ENCODE results near the gene ISG20.
"Not testable (repeated sequence)": the region's sequence is repeated elsewhere in the genome, so short reads cannot be mapped to it uniquely, and the experiment has no call there.

The ISG20 gene

DNA sequence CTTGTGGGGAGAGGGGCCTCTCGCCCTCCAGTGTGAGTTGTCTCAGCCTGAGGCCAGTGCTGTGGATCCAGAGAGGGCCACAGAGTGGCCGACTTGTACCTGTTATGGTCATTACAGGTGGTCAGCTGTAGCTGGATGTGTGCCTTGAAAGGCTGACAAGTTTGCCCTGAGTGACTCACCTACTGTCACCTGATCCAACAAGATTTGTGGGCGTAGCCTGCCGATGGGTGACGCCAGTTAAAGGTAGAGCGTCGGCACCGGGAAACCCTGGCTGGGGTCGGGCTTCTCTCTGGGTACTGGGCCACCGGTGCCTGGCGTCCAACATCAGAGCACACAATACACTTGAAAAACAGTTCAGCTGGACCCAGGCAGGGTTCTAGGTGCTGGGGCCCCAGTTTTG, 2.8 kb upstream of the ISG20 start:
- in situ Hi-C loops (cut with MboI; ENCODE audit: low sequenced_read_pairs), result no loop called here

DNA sequence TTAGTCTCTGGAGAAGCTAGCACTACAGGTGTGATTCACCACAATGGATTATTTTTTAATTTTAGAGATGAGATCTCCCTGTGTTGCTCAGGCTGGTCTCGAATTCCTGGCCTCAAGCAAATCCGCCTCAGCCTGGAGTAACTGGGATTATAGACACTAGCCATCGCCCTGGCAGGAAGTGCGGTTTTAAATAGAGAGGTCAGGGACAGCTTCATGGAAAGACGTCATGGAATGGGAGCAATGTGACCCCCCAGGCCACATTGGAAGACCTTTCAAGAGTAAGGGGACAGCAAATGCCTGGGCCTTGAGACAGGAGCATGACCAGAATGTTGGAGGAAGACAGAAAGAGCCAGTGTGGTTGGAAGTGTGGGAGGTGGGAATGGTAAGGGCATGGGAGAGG, 2.2 kb upstream of the ISG20 start:
- in situ Hi-C loops (cut with MboI; ENCODE audit: low sequenced_read_pairs), result no loop called here

DNA sequence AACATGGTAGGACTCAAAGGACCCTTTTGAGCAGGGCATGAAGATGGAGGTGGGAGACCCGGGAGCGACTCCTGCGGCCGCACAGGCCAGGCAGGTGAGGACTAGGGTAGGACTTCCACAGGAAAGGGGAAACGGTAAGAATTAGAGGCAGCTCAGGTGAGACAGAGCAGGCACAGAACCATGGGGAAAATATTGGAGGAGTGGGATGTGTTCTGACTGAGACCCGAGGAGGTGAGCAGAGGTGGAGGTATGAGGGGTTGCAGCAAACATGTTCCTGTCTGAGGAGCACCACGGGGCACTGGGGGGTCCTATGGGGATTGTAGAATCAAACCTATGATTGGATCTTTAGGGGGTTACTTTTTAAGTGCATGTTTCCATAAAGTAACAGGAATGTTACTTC, 1.4 kb upstream of the ISG20 start:
- in situ Hi-C loops (cut with MboI; ENCODE audit: low sequenced_read_pairs), result no loop called here

DNA sequence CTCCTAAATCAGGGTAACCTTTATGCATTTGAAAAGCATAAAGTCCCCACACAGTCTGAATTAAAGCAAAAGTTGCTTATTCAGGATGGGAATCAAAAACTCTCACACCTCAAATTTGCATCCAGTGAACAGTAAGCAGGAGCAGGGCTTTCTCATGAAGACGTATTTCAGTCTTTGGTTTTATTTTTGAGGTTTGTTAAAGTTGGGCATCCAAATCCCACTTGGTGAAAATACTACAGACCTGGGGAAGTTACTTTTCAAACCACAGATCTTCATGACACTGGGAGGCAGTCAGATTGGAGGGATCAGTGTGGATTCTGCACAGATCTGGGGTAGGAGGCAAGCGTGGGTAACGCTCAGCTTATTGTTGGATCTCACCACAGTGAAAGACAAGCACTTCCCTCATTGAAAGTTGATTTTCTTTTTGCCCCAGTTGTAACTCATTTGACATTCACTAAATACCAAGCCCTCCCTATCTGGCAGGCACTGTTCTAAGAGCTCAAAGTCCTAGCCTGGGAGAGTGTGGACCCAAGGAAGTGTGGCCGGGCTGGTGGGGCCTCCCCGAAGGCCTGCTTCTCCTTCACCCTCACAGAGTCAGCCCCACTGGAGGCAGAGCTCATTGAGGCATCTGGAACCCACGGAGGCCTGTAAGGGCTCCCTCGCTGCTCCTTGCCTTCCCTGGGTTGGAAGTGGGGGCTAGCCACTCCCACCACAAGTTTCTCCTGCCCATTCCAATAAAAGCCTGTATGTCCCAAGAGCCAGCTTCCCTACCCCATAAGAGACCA, 783 bp upstream of the ISG20 start:
- in situ Hi-C loops (cut with MboI; ENCODE audit: low sequenced_read_pairs), result no loop called here

DNA sequence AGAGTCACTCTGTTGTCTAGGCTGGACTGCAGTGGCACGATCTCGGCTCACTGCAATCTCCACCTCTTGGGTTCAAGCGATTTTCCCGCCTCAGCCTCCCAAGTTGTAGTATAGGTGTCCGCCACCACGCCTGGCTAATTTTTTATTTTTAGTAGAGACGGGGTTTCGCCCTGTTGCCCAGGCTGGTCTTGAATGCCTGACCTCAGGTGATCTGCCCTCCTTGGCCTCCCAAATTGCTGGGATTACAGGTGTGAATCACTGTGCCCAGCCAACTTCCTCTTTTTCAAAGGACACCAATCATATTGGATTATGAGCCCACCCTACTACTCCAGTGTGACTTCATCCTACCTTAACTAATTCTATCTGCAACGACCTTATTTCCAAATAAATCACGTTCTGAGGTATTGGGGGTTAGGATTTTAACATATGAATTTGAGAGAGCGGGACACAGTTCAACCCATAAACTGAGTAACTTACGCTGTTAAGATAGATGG, 3.2 kb downstream of the ISG20 start:
- in situ Hi-C loops (cut with MboI; ENCODE audit: low sequenced_read_pairs), result no loop called here

DNA sequence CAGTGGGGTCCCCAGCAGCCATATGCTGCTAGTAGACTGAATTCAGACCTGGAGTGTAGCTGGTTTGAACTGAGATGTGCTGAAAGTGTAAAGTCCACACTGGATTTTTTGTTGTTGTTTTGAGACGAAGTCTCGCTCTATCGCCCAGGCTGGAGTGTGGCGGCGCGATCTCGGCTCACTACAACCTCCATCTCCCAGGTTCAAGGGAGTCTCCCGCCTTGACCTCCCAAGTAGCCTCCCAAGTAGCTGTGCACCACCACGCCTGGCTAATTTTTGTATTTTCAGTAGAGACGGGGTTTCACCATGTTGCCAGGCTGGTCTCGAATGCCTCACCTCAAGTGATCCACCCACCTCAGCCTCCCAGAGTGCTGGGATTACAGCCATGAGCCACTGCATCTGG, 3.7 kb downstream of the ISG20 start:
- in situ Hi-C loops (cut with MboI; ENCODE audit: low sequenced_read_pairs), result not testable (repeated sequence)

DNA sequence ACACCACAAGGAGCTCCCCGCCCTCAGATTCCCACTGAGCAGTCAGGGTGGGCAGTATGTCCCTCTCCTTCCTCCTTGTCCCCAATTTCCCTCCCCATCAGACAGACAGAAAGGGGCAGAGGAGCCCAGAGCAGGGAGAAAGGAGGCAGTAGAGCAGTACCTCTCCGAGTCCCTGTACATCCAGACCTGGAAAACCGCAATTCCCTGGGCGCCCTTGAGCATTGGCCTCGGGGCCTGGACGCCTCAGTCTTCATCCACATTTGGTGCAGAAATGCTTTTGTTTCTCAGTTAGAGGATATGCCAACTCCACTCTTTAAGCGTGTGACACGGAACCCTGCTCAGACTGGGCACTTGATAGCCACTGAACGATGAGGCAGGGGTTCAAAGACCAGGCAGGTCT, 5.9 kb downstream of the ISG20 start:
- in situ Hi-C loops (cut with MboI; ENCODE audit: low sequenced_read_pairs), result no loop called here

DNA sequence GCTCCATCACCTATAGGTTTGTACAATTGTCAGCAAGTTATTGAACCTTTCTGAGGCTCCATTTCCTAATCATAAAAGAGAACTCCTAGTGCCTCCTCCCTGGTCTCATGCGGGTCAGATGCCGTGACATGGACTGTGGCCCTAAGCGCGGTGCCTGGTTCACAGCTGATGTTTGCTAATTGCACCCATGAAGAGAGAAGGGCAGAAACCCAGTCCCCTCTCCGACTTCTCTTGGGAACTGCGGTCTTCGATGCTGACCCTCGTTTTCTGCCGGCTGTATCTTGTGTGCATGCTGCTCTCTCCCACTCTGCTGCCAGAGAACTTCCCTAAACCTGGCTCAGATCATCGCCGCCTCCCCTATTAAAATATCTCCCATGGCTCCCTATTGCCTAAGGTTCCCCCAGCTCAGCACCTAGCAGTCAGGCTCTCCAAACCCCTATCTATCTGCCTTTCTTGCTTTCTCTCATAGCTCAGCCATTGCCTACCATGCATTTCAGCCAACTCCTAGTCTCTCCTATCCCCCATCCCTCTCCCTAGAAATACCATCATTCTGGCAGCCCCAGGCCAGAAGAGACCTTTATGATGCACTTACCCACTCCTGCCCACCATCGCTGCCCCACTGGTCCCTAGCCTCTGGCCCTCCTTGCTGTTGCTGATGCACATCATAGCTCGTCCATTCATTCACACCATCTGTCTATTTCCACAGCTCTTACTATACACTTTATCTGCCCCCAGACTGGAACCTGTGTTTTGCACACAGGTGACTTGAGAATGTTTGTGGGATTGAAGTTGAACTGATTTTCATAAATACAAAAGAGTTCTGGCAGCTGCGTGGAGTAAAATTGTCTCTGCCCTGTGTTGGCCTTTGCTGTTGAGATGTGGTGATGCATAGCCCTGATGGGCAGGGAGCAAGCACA, 6.6 kb downstream of the ISG20 start:
- in situ Hi-C loops (cut with MboI; ENCODE audit: low sequenced_read_pairs), result no loop called here

DNA sequence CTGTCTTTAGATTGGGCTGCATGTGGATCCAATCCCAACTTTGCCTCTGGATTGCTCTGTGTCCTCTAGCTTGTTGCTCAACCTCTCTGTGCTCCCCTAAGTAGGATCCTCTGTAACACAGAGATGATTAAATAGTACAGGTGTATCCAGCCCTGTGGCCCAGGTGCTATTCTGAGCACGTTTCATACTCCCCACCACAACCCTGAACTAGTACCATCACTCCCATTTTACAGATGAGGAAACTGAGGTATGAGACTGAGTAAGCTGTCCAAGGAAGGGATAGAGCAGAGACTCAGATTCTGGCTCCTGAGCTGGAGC, 7.2 kb downstream of the ISG20 start:
- in situ Hi-C loops (cut with MboI; ENCODE audit: low sequenced_read_pairs), result no loop called here

DNA sequence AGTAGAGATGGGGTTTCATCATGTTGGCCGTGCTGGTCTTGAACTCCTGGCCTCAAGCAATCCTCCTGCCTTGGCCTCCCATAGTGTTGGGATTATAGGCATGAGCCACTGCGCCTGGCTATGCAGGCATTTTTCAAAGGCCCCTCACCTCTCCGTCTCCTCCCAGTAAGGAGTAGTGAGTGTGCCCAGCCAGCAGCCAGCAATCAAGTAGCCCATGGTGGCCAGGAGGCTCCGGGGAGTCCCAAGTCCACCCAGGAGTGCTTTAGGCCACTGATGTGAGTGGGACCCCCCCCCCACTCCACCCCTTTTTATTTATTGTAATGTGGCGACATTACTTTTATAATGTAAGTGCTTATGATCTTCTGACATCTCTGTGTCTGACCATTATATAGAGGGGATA, 8.1 kb downstream of the ISG20 start:
- in situ Hi-C loops (cut with MboI; ENCODE audit: low sequenced_read_pairs), result no loop called here

DNA sequence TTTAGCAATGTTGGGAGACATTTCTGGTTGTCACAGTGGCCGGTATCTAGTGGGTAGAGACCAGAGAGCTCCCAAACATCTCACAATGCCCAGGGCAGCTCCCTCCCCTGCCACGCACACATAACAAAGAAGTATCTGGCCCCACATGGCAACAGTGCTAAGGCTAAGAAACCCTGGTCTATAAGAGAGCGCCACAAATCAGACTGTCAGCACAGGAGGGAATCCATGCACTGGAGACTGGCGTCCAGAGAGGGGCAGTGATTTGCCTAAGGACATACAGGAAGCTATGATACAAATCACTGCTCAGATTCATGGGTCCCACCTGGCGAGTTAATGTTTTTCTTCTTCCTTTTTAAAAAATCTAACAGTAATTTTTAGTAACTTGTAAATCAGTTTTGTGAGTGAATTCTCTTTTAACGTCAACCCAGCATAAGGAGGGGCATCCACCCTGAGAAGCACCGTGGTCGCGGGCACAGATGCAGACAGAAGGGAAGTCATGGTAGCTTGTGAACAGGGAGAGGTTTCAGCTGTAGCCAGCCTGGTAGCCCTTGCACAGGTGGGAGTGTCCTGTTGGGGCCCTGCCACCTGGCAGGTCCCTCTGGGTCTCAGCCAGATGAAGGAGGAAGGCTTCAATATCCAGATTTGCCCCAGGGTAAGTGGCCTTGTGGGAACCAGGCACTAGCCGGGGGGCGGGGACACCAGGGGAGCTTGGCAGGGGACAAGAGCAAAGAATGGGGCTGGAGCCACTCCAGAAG, 8.7 kb downstream of the ISG20 start:
- in situ Hi-C loops (cut with MboI; ENCODE audit: low sequenced_read_pairs), result no loop called here

DNA sequence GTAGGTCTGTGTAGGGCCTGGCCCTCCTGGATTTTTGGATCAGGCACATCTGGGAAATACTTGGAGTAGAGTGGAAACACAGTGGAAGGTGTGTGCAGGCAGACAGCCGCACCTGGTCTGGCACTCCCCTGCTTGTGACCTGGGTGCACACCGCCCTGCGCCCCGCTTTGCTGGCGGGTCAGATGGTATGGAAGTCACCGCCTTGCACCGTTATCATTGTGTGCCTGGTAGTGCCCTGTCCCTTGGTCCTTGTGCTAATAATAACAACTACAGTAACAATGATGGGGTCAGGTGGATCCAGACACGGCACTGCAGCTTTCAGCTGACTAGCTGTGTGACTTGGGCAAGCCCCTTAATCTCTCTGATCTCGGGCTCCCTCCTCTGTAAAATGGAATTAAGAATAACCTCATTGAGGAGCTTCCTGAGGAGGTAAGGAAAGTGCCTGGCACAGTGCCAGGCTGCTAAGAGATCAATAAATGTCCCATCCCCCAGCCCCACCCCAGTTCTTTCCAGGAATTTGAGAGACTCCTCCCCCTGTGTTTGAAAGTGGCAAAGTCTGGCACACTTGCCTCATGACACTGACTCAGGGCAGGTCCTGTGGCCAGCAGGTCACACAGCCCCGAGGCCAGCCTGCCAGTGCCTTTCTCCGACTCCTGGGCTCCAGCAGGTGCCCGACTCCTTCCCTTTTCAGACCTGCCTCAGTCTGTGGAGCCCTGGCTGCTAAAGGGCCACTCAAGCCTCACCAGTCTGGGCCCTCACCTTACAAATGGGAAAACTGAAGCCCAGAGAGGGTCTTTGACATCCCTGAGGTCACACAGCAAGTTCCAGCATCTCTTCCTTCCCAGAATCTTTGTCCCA, 9.8 kb downstream of the ISG20 start:
- in situ Hi-C loops (cut with MboI; ENCODE audit: low sequenced_read_pairs), result no loop called here

DNA sequence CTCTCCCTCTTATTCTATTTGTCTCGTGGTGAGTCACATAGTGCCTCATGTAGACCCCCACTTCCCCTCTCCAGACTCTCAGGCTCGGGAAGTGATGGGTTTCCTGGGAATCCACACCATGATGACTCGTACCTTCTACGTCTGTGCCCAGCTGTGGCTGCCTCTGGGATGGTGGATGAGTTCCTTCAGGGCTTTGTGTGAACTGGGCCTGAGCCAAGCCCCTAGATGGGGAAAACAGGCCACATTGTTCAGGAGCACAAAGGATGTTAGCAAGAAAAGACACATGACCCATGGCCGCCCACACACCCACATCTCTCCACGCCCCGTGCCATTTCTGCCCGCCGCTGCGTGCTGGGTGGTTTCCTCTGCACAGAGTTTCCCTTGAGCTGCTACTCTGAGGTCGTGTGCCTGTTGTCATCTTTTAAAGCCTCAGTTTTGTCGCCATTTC, 10.5 kb downstream of the ISG20 start:
- in situ Hi-C loops (cut with MboI; ENCODE audit: low sequenced_read_pairs), result no loop called here

DNA sequence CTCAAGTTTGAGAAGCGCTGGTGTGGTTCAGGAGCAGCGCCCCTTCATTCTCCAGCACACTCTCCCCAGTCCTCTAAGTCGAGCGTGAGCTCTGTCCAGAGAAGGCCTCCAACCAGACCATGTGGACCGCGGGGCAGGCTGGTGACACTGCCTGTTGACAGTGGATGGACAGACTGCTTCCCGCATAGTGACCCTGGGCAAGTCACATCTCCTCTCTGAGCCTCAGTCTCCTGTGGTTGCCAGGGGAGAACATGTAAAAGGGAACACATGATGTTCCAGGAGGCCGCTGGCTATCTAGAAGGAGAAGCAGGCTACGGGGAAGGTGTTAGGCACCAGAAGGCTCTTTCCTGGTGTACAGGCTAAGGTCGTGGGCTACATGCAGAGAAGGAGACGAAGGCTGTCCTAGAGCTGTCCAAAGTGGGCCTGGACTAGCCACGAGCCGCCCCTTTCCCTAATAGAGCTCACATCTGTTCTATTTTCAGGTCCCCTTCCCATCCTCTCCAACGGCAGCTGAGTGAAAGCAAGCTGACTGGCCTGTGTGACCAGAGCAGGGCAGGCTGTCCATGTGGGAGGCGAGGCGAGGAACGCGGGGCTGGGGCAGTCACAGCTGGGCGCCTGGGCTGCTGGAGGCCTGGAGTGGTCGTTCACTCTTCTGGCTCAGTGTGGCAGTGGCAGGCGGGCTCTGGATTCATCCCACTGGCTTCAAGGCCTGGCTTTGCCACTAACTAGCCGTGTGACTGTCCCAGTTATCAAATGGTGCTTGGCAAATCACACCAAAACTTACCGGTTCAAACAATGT, 11.1 kb downstream of the ISG20 start:
- in situ Hi-C loops (cut with MboI; ENCODE audit: low sequenced_read_pairs), result no loop called here

DNA sequence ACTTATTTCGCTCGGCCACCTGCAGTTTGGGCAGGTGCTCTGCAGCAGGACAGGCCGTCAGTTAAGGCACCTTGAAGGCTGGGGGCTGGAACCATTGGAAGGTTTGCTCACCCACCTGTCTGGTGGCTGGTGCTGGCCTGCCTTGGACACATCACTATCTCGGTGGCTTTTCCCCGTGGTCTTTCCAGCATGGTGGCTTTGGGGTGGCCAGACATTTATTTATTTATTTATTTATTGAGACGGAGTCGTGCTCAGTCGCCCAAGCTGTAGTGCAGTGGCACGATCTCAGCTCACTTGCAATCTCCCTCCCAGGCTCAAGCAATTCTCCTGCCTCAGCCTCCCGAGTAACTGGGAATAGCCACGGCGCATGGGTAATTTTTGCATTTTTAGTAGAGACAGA, 11.7 kb downstream of the ISG20 start:
- in situ Hi-C loops (cut with MboI; ENCODE audit: low sequenced_read_pairs), result no loop called here

DNA sequence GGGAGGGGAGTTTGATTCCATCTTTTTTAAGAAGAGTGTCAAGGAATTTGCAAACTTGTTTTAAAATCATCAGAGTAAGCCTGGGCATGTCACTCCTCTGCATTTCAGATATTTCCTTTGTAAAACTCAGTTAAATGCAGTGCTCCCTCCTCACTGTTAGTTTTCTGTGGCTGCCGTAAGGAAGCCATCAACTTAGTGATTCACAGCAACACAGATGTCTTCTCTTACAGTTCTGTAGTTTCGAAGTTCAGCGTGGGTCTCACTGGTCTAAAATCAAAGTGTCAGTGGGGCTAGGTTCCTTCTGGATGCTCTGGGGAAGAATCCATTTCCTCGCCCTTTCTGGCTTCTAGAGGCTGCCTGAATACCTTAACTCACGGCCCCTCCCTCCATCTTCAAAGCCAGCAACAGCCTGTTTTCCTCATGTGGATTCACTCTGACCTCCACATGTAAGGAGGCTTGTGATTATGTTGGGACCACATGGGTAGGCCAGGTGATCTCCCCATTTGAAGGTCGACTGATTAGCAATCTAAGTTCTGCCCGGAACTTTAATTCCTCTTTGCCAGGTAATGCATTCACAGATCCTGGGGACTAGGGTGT, 12.4 kb downstream of the ISG20 start:
- in situ Hi-C loops (cut with MboI; ENCODE audit: low sequenced_read_pairs), result no loop called here

DNA sequence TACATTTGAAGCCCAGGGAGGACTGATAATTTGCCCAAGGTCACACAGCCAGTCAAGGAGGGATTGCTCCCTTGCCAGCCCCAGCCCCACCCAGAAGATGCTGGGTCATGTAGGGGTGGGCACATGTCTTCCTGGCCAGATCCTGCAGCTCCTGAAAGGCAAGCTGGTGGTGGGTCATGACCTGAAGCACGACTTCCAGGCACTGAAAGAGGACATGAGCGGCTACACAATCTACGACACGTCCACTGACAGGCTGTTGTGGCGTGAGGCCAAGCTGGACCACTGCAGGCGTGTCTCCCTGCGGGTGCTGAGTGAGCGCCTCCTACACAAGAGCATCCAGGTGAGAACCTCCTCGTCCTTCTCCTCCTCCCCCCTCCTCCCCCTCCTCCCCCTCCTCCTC, 13.2 kb downstream of the ISG20 start:
- in situ Hi-C loops (cut with MboI; ENCODE audit: low sequenced_read_pairs), result no loop called here

DNA sequence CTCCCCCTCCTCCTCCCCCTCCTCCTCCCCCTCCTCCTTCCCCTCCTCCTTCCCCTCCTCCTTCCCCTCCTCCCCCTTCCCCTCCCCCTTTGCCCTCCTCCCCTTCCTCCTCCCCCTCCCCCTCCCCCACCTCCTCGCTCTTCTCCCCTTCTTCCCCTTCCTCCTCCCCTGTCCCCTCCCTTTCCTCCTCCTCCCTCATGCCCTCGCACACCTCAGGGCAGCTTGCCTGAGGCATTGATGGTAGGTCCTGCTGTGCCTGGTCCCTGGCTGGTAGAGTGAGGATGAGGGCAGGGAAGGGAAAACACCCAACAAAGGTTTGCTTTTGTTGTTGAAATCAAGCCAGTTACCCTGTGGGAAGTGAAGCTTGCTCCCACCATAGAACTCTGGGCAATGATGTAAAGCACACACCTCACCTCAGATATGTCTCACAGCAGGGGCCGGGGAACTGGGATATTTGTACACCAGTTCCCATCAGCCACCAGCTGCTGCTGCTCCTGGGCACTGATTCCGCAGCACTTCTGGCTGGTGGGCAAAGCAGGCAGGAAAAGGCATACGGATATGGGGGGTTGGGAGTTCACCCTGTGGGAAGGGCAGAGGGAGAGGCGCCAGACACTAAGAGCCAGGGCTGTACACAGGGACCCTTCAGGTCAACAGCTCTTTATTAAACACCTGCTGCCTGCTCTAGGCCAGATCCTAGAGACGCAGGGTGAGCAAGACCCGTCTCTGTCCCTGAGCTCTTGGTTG, 13.8 kb downstream of the ISG20 start:
- in situ Hi-C loops (cut with MboI; ENCODE audit: low sequenced_read_pairs), result no loop called here
